HG03039 (cell line): ENCODE measurements around the gene RNF126.
A peak's percentile ranks its signal among the peaks of the same experiment; 100 is the strongest.
"Not testable (repeated sequence)": the region's sequence is repeated elsewhere in the genome, so short reads cannot be mapped to it uniquely, and the experiment has no call there.

Experiments used
- ATAC-seq: cut with Tn5 transposase; IDR thresholded peaks from one replicate; pipeline ENCODE4 v1.9.1; 2021; ENCODE audit warnings: mild to moderate bottlenecking, moderate library complexity; ENCODE audit not compliant: unreplicated experiment

The RNF126 gene

GRCh38 chr19:632579-633067, 30.4 kb downstream of the RNF126 start:
- peak; percentile 13 for ATAC-seq

- no peak for ATAC-seq
Measured at GRCh38 chr19:629961-630714, 32.9 kb downstream of the RNF126 start.

- not testable (repeated sequence) for ATAC-seq
Measured at GRCh38 chr19:629515-629914, 33.5 kb downstream of the RNF126 start.

- ATAC-seq, result no peak
Measured at GRCh38 chr19:628168-628567, 34.8 kb downstream of the RNF126 start.

- ATAC-seq, result not testable (repeated sequence)
Measured at GRCh38 chr19:626566-626965, 36.4 kb downstream of the RNF126 start.

GRCh38 chr19:625257-625656, 37.8 kb downstream of the RNF126 start:
- no peak for ATAC-seq

- no peak for ATAC-seq
Measured at GRCh38 chr19:624433-625109, 38.4 kb downstream of the RNF126 start.

- no peak for ATAC-seq
Measured at GRCh38 chr19:623974-624373, 39.0 kb downstream of the RNF126 start.

GRCh38 chr19:623175-623916, 39.7 kb downstream of the RNF126 start:
- ATAC-seq, result no peak

- ATAC-seq, result no peak
Measured at GRCh38 chr19:622666-623065, 40.3 kb downstream of the RNF126 start.

GRCh38 chr19:621819-622218, 41.2 kb downstream of the RNF126 start:
- ATAC-seq, result no peak

- ATAC-seq, result not testable (repeated sequence)
Measured at GRCh38 chr19:621191-621590, 41.8 kb downstream of the RNF126 start.

- ATAC-seq, result no peak
Measured at GRCh38 chr19:620166-620862, 42.7 kb downstream of the RNF126 start.

- ATAC-seq, result no peak
Measured at GRCh38 chr19:619286-620002, 43.6 kb downstream of the RNF126 start.

GRCh38 chr19:618674-619285, 44.2 kb downstream of the RNF126 start:
- no peak for ATAC-seq

GRCh38 chr19:618247-618619, 44.8 kb downstream of the RNF126 start:
- ATAC-seq, result no peak

- ATAC-seq, result no peak
Measured at GRCh38 chr19:617551-618246, 45.3 kb downstream of the RNF126 start.

GRCh38 chr19:616747-617526, 46.1 kb downstream of the RNF126 start:
- no peak for ATAC-seq
